ENCODE data around the gene DTWD1. TPM values are rescaled to one million over a fixed set of nuclear protein-coding genes. Genes with fewer than 3 reads are reported as not detected.

Gene DTWD1
- total RNA-seq, 6 donors from 2014 or later: 4.1 to 32.2 (median 18.7) TPM

- no peak overlapping the region for H3K27ac ChIP-seq
- H3K4me3 ChIP-seq: no peak overlapping the region
- no peaks in the 10 kb centered on the region for H3K9me3 ChIP-seq
- H3K4me1 ChIP-seq: no peaks in the 10 kb centered on the region
- TF ChIP-seq CTCF (IDR thresholded peaks at IDR 0.05) (no peak), POLR2A (IDR thresholded peaks at IDR 0.05) (no peak), EP300 (IDR thresholded peaks at IDR 0.05) (no peak), POLR2AphosphoS5 (IDR thresholded peaks at IDR 0.05) (no peak)
- H3K27me3 ChIP-seq: no peaks in the 10 kb centered on the region
- WGBS, 2 donors: 42 to 73% methylated on average over 1 of the region's 1 CpG
- DNase-seq (no peak), ATAC-seq (ENCODE audit: low FRiP score in 2 of 2) (no peak)
- no peaks in the 10 kb centered on the region for H3K36me3 ChIP-seq
Measured at GRCh38 chr15:49669288-49669687, 48.4 kb downstream of the DTWD1 start.

- no peaks in the 10 kb centered on the region for H3K9me3 ChIP-seq
- no peak for TF ChIP-seq POLR2AphosphoS5 (IDR thresholded peaks at IDR 0.05)
- no peak for TF ChIP-seq POLR2A (IDR thresholded peaks at IDR 0.05)
- TF ChIP-seq EP300 (IDR thresholded peaks at IDR 0.05): no peak
- no peak for TF ChIP-seq CTCF (IDR thresholded peaks at IDR 0.05)
- no peak for ATAC-seq (ENCODE audit: low FRiP score in 2 of 2)
Measured at GRCh38 chr15:49673861-49674260, 53.0 kb downstream of the DTWD1 start.

GRCh38 chr15:49674370-49674769 is 53.5 kb downstream of the DTWD1 start:
- TF ChIP-seq CTCF (IDR thresholded peaks at IDR 0.05) (no peak), EP300 (IDR thresholded peaks at IDR 0.05) (no peak), POLR2A (IDR thresholded peaks at IDR 0.05) (no peak), POLR2AphosphoS5 (IDR thresholded peaks at IDR 0.05) (no peak)
- H3K27me3 ChIP-seq: no peaks in the 10 kb centered on the region
- H3K4me1 ChIP-seq: no peaks in the 10 kb centered on the region
- no peak for DNase-seq
- H3K27ac ChIP-seq: no peak overlapping the region
- no peak overlapping the region for H3K4me3 ChIP-seq
- WGBS, 2 donors: 75 to 89% methylated on average over 1 of the region's 1 CpG
- no peaks in the 10 kb centered on the region for H3K9me3 ChIP-seq
- no peaks in the 10 kb centered on the region for H3K36me3 ChIP-seq
- ATAC-seq (ENCODE audit: low FRiP score in 2 of 2): no peak

More at GRCh38 chr15:49673861-49674260, 53.0 kb downstream of the DTWD1 start:
- Histone ChIP-seq H3K36me3 (no peaks in the 10 kb centered on the region), H3K4me3 (no peak overlapping the region), H3K27me3 (no peaks in the 10 kb centered on the region), H3K4me1 (no peaks in the 10 kb centered on the region), H3K27ac (no peak overlapping the region)
- WGBS, 2 donors: 90 to 100% methylated on average over 1 of the region's 1 CpG
- DNase-seq: no peak

- Histone ChIP-seq H3K9me3 (no peaks in the 10 kb centered on the region), H3K27ac (no peak overlapping the region), H3K4me3 (no peak overlapping the region), H3K4me1 (no peaks in the 10 kb centered on the region), H3K27me3 (no peaks in the 10 kb centered on the region), H3K36me3 (no peaks in the 10 kb centered on the region)
- ATAC-seq (ENCODE audit: low FRiP score in 2 of 2) (no peak), DNase-seq (no peak)
- no peak for TF ChIP-seq CTCF (IDR thresholded peaks at IDR 0.05)
- TF ChIP-seq EP300 (IDR thresholded peaks at IDR 0.05): no peak
- TF ChIP-seq POLR2A (IDR thresholded peaks at IDR 0.05): no peak
- no peak for TF ChIP-seq POLR2AphosphoS5 (IDR thresholded peaks at IDR 0.05)
Measured at GRCh38 chr15:49675041-49675440, 54.2 kb downstream of the DTWD1 start.

GRCh38 chr15:49678655-49679054 is 57.8 kb downstream of the DTWD1 start:
- TF ChIP-seq POLR2A (IDR thresholded peaks at IDR 0.05) (no peak), CTCF (IDR thresholded peaks at IDR 0.05) (no peak), POLR2AphosphoS5 (IDR thresholded peaks at IDR 0.05) (no peak), EP300 (IDR thresholded peaks at IDR 0.05) (no peak)
- Histone ChIP-seq H3K4me1 (no peaks in the 10 kb centered on the region), H3K9me3 (no peaks in the 10 kb centered on the region), H3K27ac (no peak overlapping the region), H3K27me3 (no peaks in the 10 kb centered on the region), H3K36me3 (no peaks in the 10 kb centered on the region), H3K4me3 (no peak overlapping the region)
- 73 to 75% methylated on average over 4 of the region's 4 CpGs for WGBS, 2 donors
- DNase-seq: no peak
- ATAC-seq (ENCODE audit: low FRiP score in 2 of 2): no peak
